Measurements from ENCODE around the gene ATF7IP. TPM values are rescaled to one million over a fixed set of nuclear protein-coding genes. Genes with fewer than 3 reads are reported as not detected.

Gene ATF7IP
- total RNA-seq, 1 experiment from 2014 or later = 25.4 TPM

DNA sequence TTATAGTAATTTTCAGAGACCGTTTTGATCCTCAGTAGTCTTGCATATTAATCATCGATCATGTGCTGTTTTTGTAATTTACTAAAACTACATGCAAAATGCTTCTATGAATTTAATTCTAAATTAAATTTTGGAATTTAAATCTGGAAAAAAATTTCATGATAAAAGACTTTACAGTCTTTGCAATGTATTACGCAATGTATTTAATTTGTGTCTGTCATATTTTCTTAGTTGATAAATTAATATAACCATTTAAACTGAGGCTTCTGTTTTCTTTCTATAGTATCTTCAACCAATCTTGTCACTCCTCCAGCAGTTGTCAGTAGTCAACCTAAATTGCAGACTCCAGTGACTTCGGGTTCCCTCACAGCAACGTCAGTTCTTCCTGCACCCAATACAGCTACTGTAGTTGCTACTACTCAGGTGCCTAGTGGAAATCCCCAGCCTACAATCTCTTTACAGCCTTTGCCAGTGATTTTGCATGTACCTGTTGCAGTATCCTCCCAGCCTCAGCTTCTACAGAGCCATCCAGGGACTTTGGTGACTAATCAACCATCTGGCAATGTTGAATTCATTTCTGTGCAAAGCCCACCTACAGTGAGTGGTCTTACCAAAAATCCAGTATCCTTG, 94.8 kb downstream of the ATF7IP start:
- ChIA-PET POLR2A (no interaction called here), CTCF (no interaction called here)
- Histone ChIP-seq H3K36me3 (ENCODE audit: control insufficient read depth, insufficient read depth, low read length) (peaks cover 8% of the 10 kb centered on the region), H3K27ac (ENCODE audit: low read length) (no peak overlapping the region), H3K4me3 (ENCODE audit: low read depth in 2 of 2, low read length in 2 of 2) (no peak overlapping the region), H3K9me3 (ENCODE audit: control insufficient read depth, insufficient read depth, low read depth, low read length) (no peaks in the 10 kb centered on the region), H3K4me1 (ENCODE audit: control insufficient read depth, insufficient read depth, low read length) (no peaks in the 10 kb centered on the region), H3K27me3 (ENCODE audit: control insufficient read depth, insufficient read depth, low read length) (no peaks in the 10 kb centered on the region)
- ATAC-seq (no peak), DNase-seq (ENCODE audit: low read depth, low spot score) (no peak)
- TF ChIP-seq POLR2AphosphoS5 (IDR thresholded peaks at IDR 0.05; ENCODE audit: low read depth, low read length) = no peak
- TF ChIP-seq SIN3A (IDR thresholded peaks at IDR 0.05; ENCODE audit: borderline replicate concordance, insufficient read depth, low read depth, low read length) = no peak
- TF ChIP-seq TCF7L2 (IDR thresholded peaks at IDR 0.05; ENCODE audit: low read depth, low read length) = no peak
- TF ChIP-seq, protein P1, sequence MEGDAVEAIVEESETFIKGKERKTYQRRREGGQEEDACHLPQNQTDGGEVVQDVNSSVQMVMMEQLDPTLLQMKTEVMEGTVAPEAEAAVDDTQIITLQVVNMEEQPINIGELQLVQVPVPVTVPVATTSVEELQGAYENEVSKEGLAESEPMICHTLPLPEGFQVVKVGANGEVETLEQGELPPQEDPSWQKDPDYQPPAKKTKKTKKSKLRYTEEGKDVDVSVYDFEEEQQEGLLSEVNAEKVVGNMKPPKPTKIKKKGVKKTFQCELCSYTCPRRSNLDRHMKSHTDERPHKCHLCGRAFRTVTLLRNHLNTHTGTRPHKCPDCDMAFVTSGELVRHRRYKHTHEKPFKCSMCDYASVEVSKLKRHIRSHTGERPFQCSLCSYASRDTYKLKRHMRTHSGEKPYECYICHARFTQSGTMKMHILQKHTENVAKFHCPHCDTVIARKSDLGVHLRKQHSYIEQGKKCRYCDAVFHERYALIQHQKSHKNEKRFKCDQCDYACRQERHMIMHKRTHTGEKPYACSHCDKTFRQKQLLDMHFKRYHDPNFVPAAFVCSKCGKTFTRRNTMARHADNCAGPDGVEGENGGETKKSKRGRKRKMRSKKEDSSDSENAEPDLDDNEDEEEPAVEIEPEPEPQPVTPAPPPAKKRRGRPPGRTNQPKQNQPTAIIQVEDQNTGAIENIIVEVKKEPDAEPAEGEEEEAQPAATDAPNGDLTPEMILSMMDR (IDR thresholded peaks at IDR 0.05) = no peak
- TF ChIP-seq, protein P2, sequence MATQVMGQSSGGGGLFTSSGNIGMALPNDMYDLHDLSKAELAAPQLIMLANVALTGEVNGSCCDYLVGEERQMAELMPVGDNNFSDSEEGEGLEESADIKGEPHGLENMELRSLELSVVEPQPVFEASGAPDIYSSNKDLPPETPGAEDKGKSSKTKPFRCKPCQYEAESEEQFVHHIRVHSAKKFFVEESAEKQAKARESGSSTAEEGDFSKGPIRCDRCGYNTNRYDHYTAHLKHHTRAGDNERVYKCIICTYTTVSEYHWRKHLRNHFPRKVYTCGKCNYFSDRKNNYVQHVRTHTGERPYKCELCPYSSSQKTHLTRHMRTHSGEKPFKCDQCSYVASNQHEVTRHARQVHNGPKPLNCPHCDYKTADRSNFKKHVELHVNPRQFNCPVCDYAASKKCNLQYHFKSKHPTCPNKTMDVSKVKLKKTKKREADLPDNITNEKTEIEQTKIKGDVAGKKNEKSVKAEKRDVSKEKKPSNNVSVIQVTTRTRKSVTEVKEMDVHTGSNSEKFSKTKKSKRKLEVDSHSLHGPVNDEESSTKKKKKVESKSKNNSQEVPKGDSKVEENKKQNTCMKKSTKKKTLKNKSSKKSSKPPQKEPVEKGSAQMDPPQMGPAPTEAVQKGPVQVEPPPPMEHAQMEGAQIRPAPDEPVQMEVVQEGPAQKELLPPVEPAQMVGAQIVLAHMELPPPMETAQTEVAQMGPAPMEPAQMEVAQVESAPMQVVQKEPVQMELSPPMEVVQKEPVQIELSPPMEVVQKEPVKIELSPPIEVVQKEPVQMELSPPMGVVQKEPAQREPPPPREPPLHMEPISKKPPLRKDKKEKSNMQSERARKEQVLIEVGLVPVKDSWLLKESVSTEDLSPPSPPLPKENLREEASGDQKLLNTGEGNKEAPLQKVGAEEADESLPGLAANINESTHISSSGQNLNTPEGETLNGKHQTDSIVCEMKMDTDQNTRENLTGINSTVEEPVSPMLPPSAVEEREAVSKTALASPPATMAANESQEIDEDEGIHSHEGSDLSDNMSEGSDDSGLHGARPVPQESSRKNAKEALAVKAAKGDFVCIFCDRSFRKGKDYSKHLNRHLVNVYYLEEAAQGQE (IDR thresholded peaks at IDR 0.05; ENCODE audit: insufficient read depth in 1 of 2, low read depth in 2 of 2, low read length in 1 of 2) = no peak
- in situ Hi-C loops (cut with HindIII; ENCODE audit: low pct_unique_long_range_greater_than_20kb, low sequenced_read_pairs) (no loop called here), intact Hi-C loops (cut with micrococcal nuclease; ENCODE audit: unreplicated experiment) (no loop called here)
- no TSS peak for BruUV-seq (replicated peaks)

DNA sequence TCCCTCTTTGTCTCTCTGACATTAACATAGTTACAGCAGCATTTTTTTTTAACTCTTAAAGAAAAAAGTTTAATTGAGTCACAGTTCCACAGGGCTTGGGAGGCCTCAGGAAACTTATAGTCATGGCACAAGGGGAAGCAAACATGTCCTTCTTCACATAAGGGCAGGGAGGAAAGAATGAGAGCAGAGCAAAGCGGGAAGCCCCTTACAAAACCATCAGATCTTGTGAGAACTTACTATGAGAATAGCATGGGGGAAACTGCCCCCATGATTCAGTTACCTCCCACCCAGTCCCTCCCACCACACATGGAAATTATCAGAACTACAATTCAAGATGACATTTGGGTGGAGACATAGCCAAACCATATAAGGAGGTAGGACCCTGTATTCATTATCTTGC, 106.0 kb downstream of the ATF7IP start:
- Histone ChIP-seq H3K27ac (ENCODE audit: low read length) (no peak overlapping the region), H3K9me3 (ENCODE audit: control insufficient read depth, insufficient read depth, low read depth, low read length) (peaks cover 22% of the 10 kb centered on the region; the same call in 1 of the 2 replicates), H3K36me3 (ENCODE audit: control insufficient read depth, insufficient read depth, low read length) (no peaks in the 10 kb centered on the region; the same call in 1 of the 2 replicates), H3K4me1 (ENCODE audit: control insufficient read depth, insufficient read depth, low read length) (no peaks in the 10 kb centered on the region), H3K27me3 (ENCODE audit: control insufficient read depth, insufficient read depth, low read length) (no peaks in the 10 kb centered on the region), H3K4me3 (ENCODE audit: low read depth in 2 of 2, low read length in 2 of 2) (no peak overlapping the region)
- CTCF ChIA-PET = no interaction called here
- ATAC-seq (no peak), DNase-seq (ENCODE audit: low read depth, low spot score) (no peak)
- in situ Hi-C loops (cut with HindIII; ENCODE audit: low pct_unique_long_range_greater_than_20kb, low sequenced_read_pairs) (no loop called here), intact Hi-C loops (cut with micrococcal nuclease; ENCODE audit: unreplicated experiment) (no loop called here)
- TF ChIP-seq POLR2AphosphoS5 (IDR thresholded peaks at IDR 0.05; ENCODE audit: low read depth, low read length) (no peak), SIN3A (IDR thresholded peaks at IDR 0.05; ENCODE audit: borderline replicate concordance, insufficient read depth, low read depth, low read length) (no peak), TCF7L2 (IDR thresholded peaks at IDR 0.05; ENCODE audit: low read depth, low read length) (no peak)
- TF ChIP-seq, protein P1 (IDR thresholded peaks at IDR 0.05) = no peak
- TF ChIP-seq, protein P2 (IDR thresholded peaks at IDR 0.05; ENCODE audit: insufficient read depth in 1 of 2, low read depth in 2 of 2, low read length in 1 of 2) = no peak
- no TSS peak for BruUV-seq (replicated peaks)
- POLR2A ChIA-PET = no interaction called here
